Hematopoietic multipotent progenitor cell treated with erythropoietin and hydrocortisone succinate and interleukin-3 and kit ligand, for 17 days (in vitro differentiated cells): ENCODE results near the gene CFAP119.
A peak's percentile ranks its signal among the peaks of the same experiment; 100 is the strongest.
"Not testable (repeated sequence)": the region's sequence is repeated elsewhere in the genome, so short reads cannot be mapped to it uniquely, and the experiment has no call there.

ENCODE experiments used
- DNase-seq: peaks from one replicate; pipeline ENCODE4 v3.0.0-alpha.2; 2015; ENCODE audit warnings: low spot score

CFAP119 gene

DNA sequence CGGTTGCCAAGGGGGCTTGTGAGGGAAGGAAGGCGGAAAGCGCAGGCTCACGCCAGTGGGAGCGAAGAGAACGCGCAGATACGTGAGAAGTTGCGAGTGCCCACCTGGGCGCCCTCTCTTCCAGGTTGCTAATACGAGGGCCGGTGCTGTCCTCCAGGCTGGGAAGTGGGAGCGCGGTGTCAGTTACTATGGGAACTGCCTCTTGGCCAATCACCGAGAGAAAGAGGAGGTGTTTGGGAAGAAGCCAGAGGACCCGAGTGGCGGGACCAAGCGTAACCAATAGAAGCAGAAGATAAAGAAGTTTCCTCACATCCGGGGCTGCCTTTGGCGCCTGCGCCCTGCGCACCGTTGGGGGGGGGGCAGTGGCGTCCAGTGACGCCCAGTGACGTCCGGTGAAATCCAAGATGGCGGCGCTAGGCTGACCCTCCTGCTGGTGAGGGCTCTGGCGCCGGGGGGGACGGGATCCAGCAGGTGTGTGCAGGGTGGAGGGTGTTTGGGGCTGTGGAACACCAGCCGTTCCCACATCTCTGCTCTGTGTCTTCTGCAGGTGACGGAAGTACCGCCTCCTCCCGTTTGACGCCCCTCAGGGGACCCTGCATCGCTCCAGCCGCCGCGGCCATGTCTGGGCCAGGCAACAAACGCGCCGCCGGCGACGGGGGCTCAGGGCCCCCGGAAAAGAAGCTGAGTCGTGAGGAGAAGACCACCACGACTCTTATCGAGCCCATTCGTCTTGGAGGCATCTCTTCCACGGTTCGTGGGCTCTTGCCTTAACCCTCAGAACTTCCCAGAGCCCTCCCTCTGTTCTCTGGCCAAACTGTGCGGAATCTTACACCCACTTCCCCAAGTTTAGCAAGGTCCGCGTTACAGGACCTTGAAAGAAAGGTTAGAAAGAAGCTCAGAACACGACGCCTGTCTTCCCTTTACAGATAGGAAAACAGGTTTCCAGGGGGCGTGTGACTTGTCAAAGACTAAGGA lies at the start of gene CFAP119, which contains the start of gene RNF40:
CFAP119 (minus strand) TSS at position 135 of the 975 bp plus-strand sequence. CDS start 314 bp downstream, outside the sequence.
RNF40 (plus strand) TSS at position 395 of the 975 bp plus-strand sequence; CDS start at position 619, 224 bp downstream.
- DNase-seq, result peak; percentile 92

DNA sequence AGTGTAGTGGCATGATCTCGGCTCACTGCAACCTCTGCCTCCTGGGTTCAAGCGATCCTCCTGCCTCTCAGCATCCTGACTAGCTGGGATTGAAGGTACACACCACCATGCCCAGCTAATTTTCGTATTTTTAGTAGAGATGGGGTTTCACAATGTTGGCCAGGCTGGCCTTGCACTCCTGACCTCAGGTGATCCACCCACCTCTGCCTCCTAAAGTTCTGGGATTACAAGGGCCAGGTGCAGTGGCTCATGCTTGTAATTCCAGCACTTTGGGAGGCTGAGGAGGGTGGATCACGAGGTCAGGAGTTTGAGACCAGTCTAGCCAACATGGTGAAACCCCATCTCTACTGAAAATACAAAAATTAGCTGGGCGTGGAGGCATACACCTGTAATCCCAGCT lies 47.8 kb upstream of the CFAP119 start:
- not testable (repeated sequence) for DNase-seq

DNA sequence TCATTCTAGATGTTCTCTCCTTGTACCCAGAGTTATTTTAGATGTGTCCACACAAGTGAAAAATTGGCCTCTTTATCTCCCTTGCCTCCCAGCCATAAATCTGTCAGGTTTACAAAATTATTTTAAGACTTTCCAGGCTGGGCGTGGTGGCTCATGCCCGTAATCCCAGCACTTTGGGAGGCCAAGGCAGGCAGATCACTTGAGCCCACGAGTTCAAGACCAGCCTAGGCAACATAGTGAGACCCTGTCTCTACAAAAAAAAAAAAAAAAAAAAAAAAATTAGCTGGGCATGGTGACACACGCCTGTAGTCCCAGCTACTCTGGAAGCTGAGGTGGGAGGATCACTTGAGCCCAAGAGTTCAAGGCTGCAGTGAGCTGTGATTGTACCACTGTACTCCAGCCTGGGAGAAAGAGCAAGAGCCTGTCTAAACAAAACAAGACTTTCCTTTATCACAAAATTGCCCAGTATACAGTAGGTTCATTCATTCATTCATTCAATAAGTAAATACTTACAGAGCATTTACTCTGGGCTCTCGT lies 47.1 kb upstream of the CFAP119 start:
- DNase-seq, result not testable (repeated sequence)

DNA sequence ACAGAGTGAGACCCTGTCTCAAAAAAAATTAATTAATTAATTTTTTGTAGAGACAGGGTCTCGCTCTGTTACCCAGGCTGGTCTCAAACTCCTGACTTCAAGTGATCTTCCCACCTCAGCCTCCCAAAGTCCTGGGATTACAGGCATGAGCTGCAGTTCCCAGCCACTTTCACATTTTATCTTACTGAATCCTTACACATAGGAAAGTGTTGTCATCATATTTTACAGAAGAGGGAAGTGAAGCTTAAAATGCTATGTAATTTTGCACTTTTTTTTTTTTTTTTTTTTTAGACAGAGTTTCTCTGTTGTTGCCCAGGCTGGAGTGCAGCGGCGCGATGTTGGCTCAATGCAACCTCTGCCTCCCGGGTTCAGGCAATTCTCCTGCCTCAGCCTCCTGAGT lies 46.3 kb upstream of the CFAP119 start:
- DNase-seq, result no peak

DNA sequence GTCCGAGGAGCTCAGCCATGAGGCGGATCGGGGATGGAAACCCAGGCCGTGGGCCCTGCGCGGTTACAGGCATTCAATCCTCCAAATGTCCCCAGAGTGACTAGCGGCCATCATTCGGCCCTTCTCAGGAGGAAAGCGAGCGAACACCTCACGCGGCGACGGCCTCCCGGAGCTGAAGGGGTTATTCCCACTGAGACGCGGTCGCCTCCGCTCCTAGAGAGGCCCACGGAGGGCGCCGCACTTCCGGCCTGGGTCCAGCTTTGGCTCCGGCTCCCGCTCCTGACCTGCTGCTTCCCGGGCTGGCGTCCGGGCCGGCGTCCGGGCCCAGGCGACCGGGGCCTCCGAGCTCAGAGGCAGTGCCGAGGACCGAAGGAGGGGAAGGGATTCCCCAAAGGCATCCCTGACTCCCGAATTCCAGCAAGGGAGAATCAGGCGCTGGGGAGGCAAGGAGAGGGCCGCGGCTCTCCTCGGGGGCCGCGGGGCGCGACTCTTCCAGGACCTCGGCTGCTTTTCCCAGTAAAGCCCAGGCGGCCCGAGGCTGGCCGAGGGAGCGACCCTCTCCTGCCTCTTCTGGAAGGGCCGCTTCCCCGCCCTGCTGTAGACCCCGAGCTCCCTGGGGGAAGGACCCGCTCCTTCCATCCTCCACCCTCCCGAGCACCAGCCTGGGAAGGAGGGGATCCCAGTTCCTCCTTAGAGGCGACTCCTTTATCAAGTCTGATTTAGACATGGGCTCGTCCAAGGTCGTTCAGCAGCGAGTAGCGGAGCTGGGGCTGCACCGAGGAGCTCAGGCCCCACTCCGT lies 43.7 kb upstream of the CFAP119 start:
- no peak for DNase-seq

DNA sequence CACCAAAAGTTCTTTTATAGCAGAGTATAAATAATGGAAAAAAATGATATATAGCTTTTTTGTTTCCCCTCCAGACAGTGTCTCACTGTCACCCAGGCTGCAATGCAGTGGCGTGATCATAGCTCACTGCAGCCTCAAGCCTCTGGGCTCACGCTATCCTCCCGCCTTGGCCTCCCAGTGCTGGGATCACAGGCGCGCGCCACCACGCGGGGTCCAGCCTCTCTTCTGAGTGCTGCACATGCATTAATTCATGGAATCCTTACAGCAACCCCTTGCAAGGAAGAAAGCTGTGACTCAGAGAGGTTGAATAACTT lies 43.2 kb upstream of the CFAP119 start:
- no peak for DNase-seq

DNA sequence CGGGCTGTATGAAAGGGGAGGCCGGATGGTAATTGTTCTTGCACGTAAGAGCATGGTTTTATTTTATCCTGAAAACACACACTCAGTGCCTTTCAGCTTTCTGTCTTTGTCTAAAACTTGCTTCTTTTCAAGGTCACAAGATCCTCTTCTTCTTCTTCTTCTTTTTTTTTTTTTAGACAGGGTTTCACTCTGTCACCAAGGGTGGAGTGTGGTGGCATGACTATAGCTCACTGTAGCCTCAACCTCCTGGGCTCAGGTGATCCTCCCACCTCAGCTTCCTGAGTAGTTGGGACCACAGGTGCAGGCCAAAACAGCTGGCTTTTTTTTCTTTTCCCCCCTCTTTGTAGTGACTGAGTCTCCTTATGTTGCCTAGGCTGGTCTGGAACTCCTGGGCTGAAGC lies 41.1 kb upstream of the CFAP119 start:
- no peak for DNase-seq

DNA sequence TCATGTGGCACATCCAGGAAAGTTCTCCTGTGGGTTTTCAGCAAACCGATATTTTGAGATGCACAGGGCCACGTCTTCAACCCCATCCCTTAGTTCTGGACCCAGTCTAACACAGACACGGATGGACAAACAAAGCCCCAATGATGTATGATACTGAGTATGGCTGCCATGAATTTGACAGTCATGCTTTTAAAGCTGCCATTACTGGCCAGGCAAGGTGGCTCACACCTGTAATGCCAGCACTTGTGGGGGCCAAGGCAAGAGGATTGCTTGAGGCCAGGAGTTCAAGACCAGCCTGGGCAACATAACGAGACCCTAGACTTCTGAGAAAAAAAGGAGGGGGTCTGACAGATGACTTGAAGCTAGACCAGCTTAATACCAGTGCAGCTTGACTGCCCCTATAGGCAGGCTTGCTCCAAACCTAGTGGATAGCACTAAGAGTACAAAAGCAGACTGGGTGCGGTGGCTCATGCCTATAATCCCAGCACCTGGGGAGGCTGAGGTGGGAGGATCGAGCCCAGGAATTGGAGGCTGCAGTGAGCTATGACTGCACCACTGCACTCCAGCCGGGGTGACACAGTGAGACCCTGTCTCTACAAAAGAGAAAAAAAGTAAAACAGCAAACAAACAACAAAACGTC lies 35.9 kb upstream of the CFAP119 start:
- DNase-seq, result peak; percentile 6

DNA sequence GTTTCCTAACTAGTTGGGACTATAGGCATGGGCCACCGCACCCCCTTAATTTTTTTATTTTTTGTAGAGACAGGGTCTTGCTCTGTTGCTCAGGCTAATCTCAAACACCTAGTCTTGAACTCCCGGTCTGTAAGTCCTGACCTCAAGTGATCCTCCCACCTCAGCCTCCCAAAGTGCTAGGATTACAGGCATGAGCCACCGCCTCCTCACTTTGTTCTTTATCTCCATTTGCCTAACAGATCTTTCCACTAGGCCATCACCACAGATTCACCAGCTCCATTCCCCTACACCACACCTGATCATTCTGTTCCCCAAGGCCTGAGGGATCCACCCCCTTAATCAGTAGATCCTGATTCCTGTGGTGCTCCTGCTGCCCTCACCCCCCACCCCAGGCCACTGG lies 32.8 kb upstream of the CFAP119 start:
- DNase-seq, result no peak

DNA sequence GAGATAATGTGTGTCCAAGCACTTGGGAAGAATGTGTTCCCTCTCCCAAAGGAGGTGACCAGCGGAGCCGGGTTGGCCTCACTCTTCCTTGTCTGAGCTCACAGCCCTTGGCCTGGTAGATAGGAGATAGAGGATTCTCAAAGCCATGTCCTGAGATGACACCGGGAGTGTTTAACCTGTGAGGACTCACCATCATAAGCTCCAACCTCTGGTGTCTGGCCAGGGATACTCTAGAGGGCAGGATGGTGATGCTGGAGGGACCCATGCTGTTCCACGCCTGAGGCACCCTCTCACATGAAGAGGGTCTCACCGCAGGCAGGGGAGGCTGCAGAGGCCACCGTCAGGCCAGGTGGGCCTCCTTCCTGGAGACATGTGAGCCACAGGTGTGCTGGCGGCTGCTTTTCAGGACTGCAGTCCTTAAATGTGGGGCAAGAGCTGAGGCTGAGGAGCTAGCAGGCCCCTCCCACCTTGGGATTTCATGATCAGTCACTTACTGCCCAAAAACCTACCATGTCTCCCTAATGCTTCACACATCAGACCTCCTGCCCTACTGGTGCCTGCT lies 31.7 kb upstream of the CFAP119 start:
- no peak for DNase-seq

DNA sequence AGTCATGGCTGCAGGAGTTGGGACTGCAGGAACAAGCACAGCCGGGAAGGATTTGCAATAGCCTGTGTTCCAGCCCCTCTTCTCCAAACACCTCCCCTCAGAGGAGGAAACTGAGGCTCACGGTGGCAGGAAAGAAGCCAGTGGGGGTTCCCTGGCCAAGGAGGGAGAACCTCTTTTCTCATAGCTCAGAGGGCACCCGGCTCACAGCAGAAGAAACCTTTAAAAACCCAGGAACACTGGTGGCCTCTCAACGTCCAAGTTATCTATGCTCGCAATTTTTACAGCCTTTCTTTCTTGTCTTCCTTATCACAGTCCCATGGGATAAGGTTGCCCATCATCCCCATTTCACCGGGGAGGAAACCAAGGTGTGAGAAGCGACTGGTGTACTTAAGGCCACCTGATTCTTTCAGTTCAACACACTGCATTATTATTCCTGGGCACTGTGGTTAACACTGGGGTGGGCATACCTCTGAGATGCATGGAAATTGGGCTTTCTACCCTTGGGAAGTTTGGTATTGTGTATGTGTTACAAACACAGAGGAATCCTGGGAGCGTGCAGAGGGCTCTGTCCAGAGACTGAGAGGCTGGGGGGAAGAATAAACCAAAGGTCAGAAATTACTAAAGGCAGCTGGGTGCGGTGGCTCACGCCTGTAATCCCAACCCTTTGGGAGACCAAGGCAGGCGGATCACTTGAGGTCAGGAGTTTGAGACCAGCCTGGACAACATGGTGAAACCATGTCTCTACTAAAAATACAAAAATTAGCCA lies 25.9 kb upstream of the CFAP119 start:
- DNase-seq, result no peak

DNA sequence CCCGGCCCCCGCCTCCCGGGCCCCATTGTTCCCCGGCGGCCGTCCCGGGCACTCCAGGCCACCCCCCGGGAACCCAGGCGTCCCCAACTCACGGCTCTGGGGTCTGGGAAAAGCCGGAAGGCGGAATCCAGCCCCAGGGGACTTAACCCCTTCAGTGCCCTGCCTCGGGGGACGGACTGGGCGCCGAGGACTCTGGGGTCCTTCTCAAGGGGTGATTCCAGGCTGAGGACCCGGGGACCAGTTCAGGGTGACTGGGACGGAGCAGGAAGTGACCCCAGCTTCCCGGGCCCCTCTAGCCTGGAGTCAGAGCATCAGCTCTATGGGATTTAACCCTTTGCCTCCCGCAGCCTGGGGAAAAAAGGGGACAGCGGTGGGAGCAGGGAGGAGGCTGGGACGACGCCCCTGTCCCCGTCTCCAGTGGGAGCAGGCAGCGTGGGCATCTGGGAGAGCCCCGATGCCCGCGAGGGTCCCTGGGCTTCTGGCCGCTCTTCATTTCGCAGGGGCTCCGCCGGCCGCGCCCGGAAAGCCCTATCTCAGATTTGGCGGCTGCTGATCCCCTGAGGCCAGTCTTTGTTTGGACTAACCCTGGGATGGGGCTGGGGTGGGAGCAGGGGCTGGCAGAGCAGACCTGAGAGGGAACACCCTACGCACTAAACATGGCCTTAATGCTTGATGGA lies 25.2 kb upstream of the CFAP119 start, which contains the start of gene ZNF629:
ZNF629 (minus strand) TSS at position 270 of the 677 bp plus-strand sequence. CDS start 2,723 bp downstream, outside the sequence.
- DNase-seq, result no peak

DNA sequence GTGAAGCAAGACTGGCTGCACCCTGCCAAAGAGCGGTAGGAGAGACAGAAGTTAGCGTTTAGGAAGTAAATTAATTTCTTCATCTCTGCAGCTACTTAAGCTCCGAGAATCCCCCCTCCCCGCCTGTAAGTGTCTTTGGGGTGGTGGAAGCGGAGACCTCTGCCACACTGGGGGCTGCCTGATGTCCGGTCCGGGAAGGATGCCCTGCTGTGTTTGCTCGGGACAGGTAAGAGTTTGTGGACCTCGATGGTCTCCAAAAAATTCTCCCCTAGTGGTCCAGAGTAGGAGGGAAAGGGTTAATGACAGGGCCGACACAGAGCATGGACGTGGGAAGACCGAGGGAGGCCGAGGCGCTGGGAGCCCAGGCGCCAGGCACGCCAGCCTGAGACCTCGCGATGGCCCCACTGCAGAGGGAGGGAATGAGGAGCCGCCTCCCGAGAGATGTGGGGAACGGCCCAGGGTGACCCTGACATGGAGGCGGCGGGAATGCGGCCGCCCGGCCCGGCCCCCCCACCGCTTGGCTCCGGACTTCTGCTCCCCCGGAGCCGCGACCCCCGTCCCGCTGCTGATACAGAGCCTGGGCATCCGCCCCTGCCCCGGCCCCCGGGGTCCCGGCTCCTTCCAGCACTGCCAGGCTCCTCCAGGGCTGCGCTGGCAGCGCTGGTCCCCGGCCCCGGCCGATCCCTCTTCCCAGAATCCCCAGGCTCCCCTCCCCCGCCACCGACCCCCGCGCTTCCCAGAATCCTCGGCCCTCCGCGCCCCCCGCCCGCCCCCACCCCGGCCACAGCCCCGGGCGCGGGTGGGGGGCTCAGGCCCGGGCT lies 24.5 kb upstream of the CFAP119 start:
- no peak for DNase-seq

DNA sequence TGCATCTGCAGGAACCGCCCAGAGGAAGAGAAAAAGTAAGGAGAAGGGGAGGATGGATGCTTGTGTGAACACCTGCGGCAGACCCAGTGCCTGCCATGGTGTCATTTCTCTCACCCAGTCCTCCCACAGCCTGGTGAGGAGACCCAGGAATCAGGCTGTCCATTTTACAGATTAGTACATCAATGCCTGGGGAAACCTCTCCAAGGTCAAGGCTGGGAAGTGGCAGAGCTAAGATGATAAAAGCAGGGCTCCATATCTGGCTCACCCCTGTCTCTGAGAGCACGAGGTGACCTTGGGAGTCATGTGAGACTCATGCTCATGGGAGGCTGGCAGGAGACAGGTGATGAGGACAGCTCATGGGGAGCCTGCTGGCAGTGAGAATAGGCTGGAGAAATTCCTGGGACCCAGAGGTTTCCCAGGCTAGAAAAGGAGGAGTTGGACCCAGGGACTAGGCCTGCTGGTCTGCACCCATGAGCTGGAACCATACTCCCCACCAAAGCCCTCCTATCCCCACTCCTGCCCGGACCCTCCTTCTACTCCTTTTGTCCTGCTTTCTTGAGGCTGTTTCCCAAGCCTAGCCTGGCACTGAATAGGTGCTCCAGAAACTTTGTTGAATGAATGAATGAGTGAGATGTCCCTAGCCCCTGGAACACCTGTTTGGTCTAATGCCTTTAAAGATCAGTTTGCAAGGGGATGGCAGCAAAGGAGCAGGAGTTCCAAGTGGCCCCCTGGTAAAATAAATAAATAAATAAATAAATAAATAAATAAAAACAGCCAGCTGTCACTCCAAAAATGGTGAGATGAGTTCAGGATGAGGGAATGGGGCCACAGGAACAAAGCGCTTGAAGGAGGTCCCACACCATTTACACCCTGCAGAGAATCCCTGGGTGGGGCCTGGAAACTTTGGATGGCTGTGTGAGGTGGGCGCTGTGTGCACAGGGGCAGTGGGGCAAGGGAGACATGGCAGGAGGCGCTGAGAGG lies 23.6 kb upstream of the CFAP119 start:
- no peak for DNase-seq

DNA sequence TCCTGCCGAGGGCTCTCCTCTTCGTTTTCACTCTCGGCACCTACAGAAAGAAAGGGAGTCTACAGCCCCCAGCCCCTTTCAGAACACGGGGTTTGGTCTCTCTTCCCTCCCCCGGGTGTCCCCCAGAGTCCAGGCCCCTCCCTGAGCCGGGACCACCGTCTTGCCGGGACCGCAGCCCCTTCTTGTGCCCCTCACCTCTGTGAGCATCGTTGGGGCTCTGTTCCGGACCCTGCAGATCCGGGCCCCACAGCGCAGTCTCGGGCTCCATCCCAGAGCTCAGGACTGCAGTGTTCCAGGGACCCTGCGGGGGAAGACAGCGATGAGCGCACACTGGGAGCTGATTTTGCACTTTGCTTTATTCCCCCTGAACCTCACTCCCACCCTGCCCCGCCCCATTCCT lies 22.4 kb upstream of the CFAP119 start:
- no peak for DNase-seq

DNA sequence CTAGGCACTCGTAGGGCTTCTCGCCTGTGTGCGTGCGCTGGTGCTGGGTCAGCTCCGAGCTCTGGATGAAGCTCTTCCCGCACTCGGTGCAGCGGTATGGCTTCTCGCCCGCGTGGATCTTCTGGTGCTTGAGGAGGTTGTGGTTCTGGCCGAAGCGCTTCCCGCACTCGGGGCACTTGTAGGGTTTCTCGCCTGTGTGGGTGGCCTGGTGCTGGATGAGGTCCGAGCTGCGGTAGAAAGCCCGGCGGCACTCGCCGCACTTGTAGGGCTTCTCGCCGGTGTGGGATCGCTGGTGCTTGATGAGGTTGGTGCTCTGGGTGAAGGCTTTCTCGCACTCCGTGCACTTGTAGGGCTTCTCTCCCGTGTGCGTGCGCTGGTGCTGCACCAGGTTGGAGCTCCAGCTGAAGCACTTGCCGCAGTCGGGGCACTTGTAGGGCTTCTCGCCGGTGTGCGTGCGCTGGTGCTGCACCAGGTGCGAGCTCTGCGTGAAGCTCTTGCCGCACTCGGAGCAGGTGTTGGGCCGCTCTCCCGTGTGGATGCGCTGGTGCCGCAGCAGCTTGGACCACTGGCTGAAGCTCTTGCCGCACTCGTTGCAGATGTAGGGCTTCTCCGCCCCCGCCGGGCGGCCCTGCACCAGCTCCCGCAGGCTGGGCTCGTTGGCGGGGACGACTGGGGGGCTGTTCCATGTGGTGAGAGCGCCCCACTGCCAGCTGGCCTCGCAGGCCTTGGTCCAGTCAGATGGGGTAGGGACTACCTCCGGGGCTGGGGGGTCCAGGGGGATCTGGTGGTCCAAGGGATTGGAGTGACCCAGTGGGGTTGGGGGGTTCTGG lies 21.6 kb upstream of the CFAP119 start:
- no peak for DNase-seq
